HepG2 (cell line): ENCODE results near the gene EIF6. TPM values are rescaled to one million over a fixed set of nuclear protein-coding genes. Genes with fewer than 3 reads are reported as not detected.

ENCODE experiments used
- ATAC-seq: fragments of 200-7000 bp; cut with Tn5 transposase; 3 replicates; pipeline ENCODE4 v1.9.1; 2020; ENCODE audit warnings: mild to moderate bottlenecking, moderate library complexity
- BruUV-seq: library from RNA; stranded (reverse); fragments of 400-500 nt; replicated peaks from 2 replicates; lab custom pipeline; 2021; lab: Mats Ljungman, UMichigan
- CTCF ChIA-PET: fragments of 300-600 bp; formaldehyde crosslinking; extraction: SDS; loops from one replicate; lab custom pipeline; 2021; ENCODE audit warnings: low total read pairs, inconsistent platforms, low intra/inter-chr PET ratio; lab: Yijun Ruan, JAX
- POLR2A ChIA-PET: fragments of 350-600 bp; sonication (Branson Sonifier 250); formaldehyde crosslinking; loops from one replicate; lab custom pipeline; 2020; ENCODE audit warnings: antibody characterized with exemption, inconsistent platforms; lab: Yijun Ruan, JAX
- DNase-seq: peaks from one replicate; pipeline ENCODE4 v3.0.0-alpha.2; 2015; ENCODE audit warnings: low spot score
- FAIRE-seq: peaks from 3 replicates; lab custom pipeline; 2011; peaks lifted over from hg19 to GRCh38; lab: Jason Lieb, UNC
- H2AFZ ChIP-seq: one replicate; pipeline ENCODE4 v1.6.1; 2011; ENCODE audit warnings: low read length, inconsistent platforms
- H3K27ac ChIP-seq: fragments of 300-600 bp; 3 replicates; pipeline ENCODE4 v1.8.0; 2011; ENCODE audit warnings: mixed run types, mild to moderate bottlenecking, mixed read lengths, low read length, inconsistent platforms; ENCODE audit not compliant: insufficient read depth; ENCODE audit errors: extremely low read length
- H3K27me3 ChIP-seq, 2 experiments: fragments of 200-600 bp in 1 of 2; 2 replicates in 1 of 2; 3 replicates in 1 of 2; pipeline versions ENCODE4 v1.6.0 to v1.8.0; 2011; ENCODE audit warnings: low read length in 2 of 2, mild to moderate bottlenecking in 2 of 2, moderate library complexity in 2 of 2, inconsistent platforms in 1 of 2; ENCODE audit not compliant: insufficient read depth in 2 of 2, control insufficient read depth in 1 of 2
- H3K36me3 ChIP-seq, 2 experiments: fragments of 200-600 bp in 1 of 2; replicated peaks in 1 of 2; 2 replicates in 1 of 2; 3 replicates in 1 of 2; pipeline versions ENCODE4 v1.5.1 to v1.8.0; 2011; ENCODE audit warnings: low read length in 2 of 2, inconsistent platforms in 1 of 2; ENCODE audit not compliant: insufficient read depth in 2 of 2, control insufficient read depth in 1 of 2
- H3K4me1 ChIP-seq: 2 replicates; pipeline ENCODE4 v1.5.1; 2012; ENCODE audit warnings: low read length, inconsistent platforms; ENCODE audit not compliant: insufficient read depth
- H3K4me2 ChIP-seq: 2 replicates; pipeline ENCODE4 v1.6.0; 2011; ENCODE audit warnings: low read depth, low read length, inconsistent platforms
- H3K4me3 ChIP-seq, 3 experiments: fragments of 200-600 bp in 1 of 3; sonication (generic), shearing (Covaris generic) in 1 of 3; replicated peaks in 1 of 3; 2 replicates each; pipeline ENCODE4 v1.5.1; 2011 to 2016; ENCODE audit warnings: low read length in 3 of 3, inconsistent platforms in 2 of 3, low read depth in 2 of 3, mild to moderate bottlenecking in 2 of 3, control low read depth in 1 of 3, mixed read lengths in 1 of 3; ENCODE audit not compliant: insufficient read depth in 1 of 3
- H3K79me2 ChIP-seq: one replicate; pipeline ENCODE4 v1.6.1; 2011; ENCODE audit warnings: low read length, inconsistent platforms; ENCODE audit not compliant: insufficient read depth
- H3K9ac ChIP-seq: 2 replicates; pipeline ENCODE4 v1.6.0; 2011; ENCODE audit warnings: mild to moderate bottlenecking, low read depth, low read length, inconsistent platforms; ENCODE audit not compliant: insufficient read depth
- H3K9me3 ChIP-seq: 2 replicates; pipeline ENCODE4 v1.5.1; 2012; ENCODE audit warnings: mild to moderate bottlenecking, low read length
- H4K20me1 ChIP-seq: 2 replicates; pipeline ENCODE4 v1.6.0; 2011; ENCODE audit warnings: inconsistent platforms, mild to moderate bottlenecking, low read length, moderate library complexity; ENCODE audit not compliant: insufficient read depth
- AGO1 ChIP-seq: fragments of 200-400 bp; formaldehyde crosslinking; IDR thresholded peaks from 2 replicates; pipeline ENCODE4 v1.6.1; 2017; ENCODE audit warnings: mild to moderate bottlenecking, low read depth, low read length, moderate library complexity; ENCODE audit not compliant: poor library complexity, severe bottlenecking
- AGO2 ChIP-seq: fragments of 200-400 bp; formaldehyde crosslinking; optimal IDR thresholded peaks from 2 replicates; pipeline ENCODE3; 2017; ENCODE audit warnings: mild to moderate bottlenecking, low read depth, low read length, moderate library complexity
- ELF1 ChIP-seq: sonication (generic); formaldehyde crosslinking; IDR thresholded peaks from 2 replicates; pipeline ENCODE4 v1.4.0; 2020; ENCODE audit warnings: missing genetic modification reagents
- HINFP ChIP-seq: sonication (generic); formaldehyde crosslinking; IDR thresholded peaks from 2 replicates; pipeline ENCODE4 v1.4.0; 2020; ENCODE audit warnings: low read depth, mild to moderate bottlenecking, missing genetic modification reagents
- HNF1B ChIP-seq: sonication (generic); formaldehyde crosslinking; IDR thresholded peaks from 2 replicates; pipeline ENCODE4 v1.5.1; 2020; ENCODE audit warnings: mild to moderate bottlenecking, moderate library complexity, missing genetic modification reagents
- POLR2A ChIP-seq, 2 experiments: IDR thresholded peaks; 2 replicates each; pipeline ENCODE4 v1.6.1; 2011; ENCODE audit warnings: low read depth in 2 of 2, low read length in 2 of 2, mild to moderate bottlenecking in 1 of 2, moderate library complexity in 1 of 2; ENCODE audit not compliant: insufficient read depth in 1 of 2
- RBFOX2 ChIP-seq: fragments of 200-400 bp; formaldehyde crosslinking; IDR thresholded peaks from 2 replicates; pipeline ENCODE4 v1.6.1; 2017; ENCODE audit warnings: low read depth, mild to moderate bottlenecking, low read length
- RFXANK ChIP-seq: IDR thresholded peaks from 2 replicates; pipeline ENCODE4 v1.6.1; 2016
- TAF15 ChIP-seq: fragments of 200-400 bp; formaldehyde crosslinking; IDR thresholded peaks from one replicate; pipeline ENCODE4 v1.6.1; 2018; ENCODE audit warnings: mild to moderate bottlenecking, low read depth, low read length; ENCODE audit not compliant: poor library complexity, severe bottlenecking
- ZNF282 ChIP-seq: fragments of 450-650 bp; IDR thresholded peaks from 2 replicates; pipeline ENCODE4 v1.6.1; 2018; ENCODE audit not compliant: partially characterized antibody
- WGBS: methylation state at CpG from one replicate; pipeline ENCODE4 v1.1.6; 2017; ENCODE audit warnings: low lambda C conversion rate; 5-methylcytosine and 5-hydroxymethylcytosine counted together
- in situ Hi-C: cut with HindIII; loops from 2 replicates; pipeline ENCODE4 v1.10.0; 2017; ENCODE audit warnings: low pct_unique_long_range_greater_than_20kb; ENCODE audit not compliant: extremely low pct_ligation_motif_present
- intact Hi-C: fragments of 100-400 bp; cut with micrococcal nuclease; formaldehyde crosslinking; loops from one replicate; pipeline ENCODE4 v1.10.0; 2022; ENCODE audit not compliant: unreplicated experiment
- polyA plus RNA-seq, 8 experiments: library from polyadenylated mRNA; depleted of rRNA in 3 of 8; stranded (reverse) in 7 of 8; unstranded in 1 of 8; fragments of >200 nt; fragmentation: Illumina TruSeq in 4 of 8; extraction: Trizol in 4 of 8; gene quantifications; 2 replicates each; pipeline versions ENCODE4 v1.2.1 to v1.2.3, GENCODE V29; 2011 to 2016; ENCODE audit warnings: low read depth in 4 of 8, missing spikeins in 1 of 8, mixed read lengths in 1 of 8; ENCODE audit not compliant: insufficient read depth in 1 of 8
- total RNA-seq, 5 experiments: library from RNA; depleted of rRNA; stranded (reverse); fragments of >200 nt; fragmentation: Illumina TruSeq; extraction: Trizol; gene quantifications; 2 replicates each; pipeline ENCODE4 v1.2.3, GENCODE V29; 2016; ENCODE audit warnings: low read depth in 1 of 5
- TF ChIP-seq, protein P1 (sequence below), 2 experiments: sonication (generic) in 1 of 2; formaldehyde crosslinking in 1 of 2; IDR thresholded peaks; 2 replicates each; pipeline versions ENCODE4 v1.5.1 to v1.6.1; 2011 to 2020; ENCODE audit warnings: borderline replicate concordance in 1 of 2, low read depth in 1 of 2, low read length in 1 of 2, mild to moderate bottlenecking in 1 of 2, missing genetic modification reagents in 1 of 2, moderate library complexity in 1 of 2

The EIF6 gene
- total and polyA plus RNA-seq, 2 of the 13 experiments (the other 11 are each of a cell fraction or from before 2014, with no cell fraction given) = 462 to 466 TPM

GRCh38 chr20:35279040-35279439 lies 5.5 kb downstream of the EIF6 start:
- FAIRE-seq (no peak), DNase-seq (no peak), ATAC-seq (no peak)
- POLR2A ChIA-PET = interaction anchor here (0.8 to 2.1 kb wide), 6 partner anchors 10 to 189 kb away, joined by 3 to 10 read pairs (median 4); no protein-coding TSS in a partner anchor
- 91% methylated on average over 5 of the region's 5 CpGs for WGBS
- no peak overlapping the region for H3K4me3 ChIP-seq
- no peaks in the 10 kb centered on the region for H3K9me3 ChIP-seq
- no peak overlapping the region for H3K9ac ChIP-seq
- no peak overlapping the region for H3K27ac ChIP-seq
- intact Hi-C loops = no loop called here
- no TSS peak for BruUV-seq
- peaks cover 35% of the 10 kb centered on the region for H3K79me2 ChIP-seq
- no peak overlapping the region for H3K4me2 ChIP-seq
- peaks cover 30 to 54% of the 10 kb centered on the region in 2 experiments for H3K36me3 ChIP-seq
- peak; percentile 58 for TF ChIP-seq AGO2
- TF ChIP-seq ELF1 (CRISPR knock-in tag) = no peak
- 0 out of 4 replicates have a peak, but pooled peaks of 1 of the 2 experiments have one; percentile 33 for TF ChIP-seq POLR2A (IDR thresholded peaks at IDR 0.05; ENCODE audit: insufficient read depth in 1 of 2, low read depth in 2 of 2, low read length in 2 of 2)
- TF ChIP-seq HINFP = no peak
- peak; percentile 46 for TF ChIP-seq RBFOX2
- in situ Hi-C loops = no loop called here
- peaks cover 42% of the 10 kb centered on the region for H3K4me1 ChIP-seq
- CTCF ChIA-PET = no interaction called here
- peaks cover 33% of the 10 kb centered on the region for H4K20me1 ChIP-seq
- no peak overlapping the region for H2AFZ ChIP-seq
- H3K27me3 ChIP-seq = no peaks in the 10 kb centered on the region; a peak in 1 of 5 replicates

GRCh38 chr20:35277531-35278395 lies 6.8 kb downstream of the EIF6 start, which contains the start of gene MMP24OS:
TSS of gene MMP24OS (minus strand) at chr20:35278122. CDS start at chr20:35277929, 193 bp downstream.
- Histone ChIP-seq H3K79me2 (peaks cover 22% of the 10 kb centered on the region), H2AFZ (no peak within 1 kb of the TSS), H3K27me3 (no peaks in the 10 kb centered on the region), H3K4me1 (peaks cover 34% of the 10 kb centered on the region), H3K4me2 (no peak within 1 kb of the TSS), H4K20me1 (peaks cover 30% of the 10 kb centered on the region), H3K27ac (no peak within 1 kb of the TSS), H3K9me3 (no peaks in the 10 kb centered on the region), H3K36me3 (peaks cover 30 to 54% of the 10 kb centered on the region in 2 experiments), H3K9ac (no peak within 1 kb of the TSS), H3K4me3 (no peak within 1 kb of the TSS)
- in situ Hi-C loops (no loop called here), intact Hi-C loops (no loop called here)
- no peak for DNase-seq
- POLR2A ChIA-PET = interaction anchor here (0.7 to 3.9 kb wide), 2 partner anchors 9 kb away, joined by 3 to 14 read pairs; no protein-coding TSS in a partner anchor
- WGBS = 96% methylated on average over 75 of the region's 76 CpGs
- BruUV-seq = no TSS peak
- no peak for ATAC-seq
- FAIRE-seq = no peak
- CTCF ChIA-PET = no interaction called here
- TF ChIP-seq AGO1 = peak; percentile 85
- TF ChIP-seq, protein P1, sequence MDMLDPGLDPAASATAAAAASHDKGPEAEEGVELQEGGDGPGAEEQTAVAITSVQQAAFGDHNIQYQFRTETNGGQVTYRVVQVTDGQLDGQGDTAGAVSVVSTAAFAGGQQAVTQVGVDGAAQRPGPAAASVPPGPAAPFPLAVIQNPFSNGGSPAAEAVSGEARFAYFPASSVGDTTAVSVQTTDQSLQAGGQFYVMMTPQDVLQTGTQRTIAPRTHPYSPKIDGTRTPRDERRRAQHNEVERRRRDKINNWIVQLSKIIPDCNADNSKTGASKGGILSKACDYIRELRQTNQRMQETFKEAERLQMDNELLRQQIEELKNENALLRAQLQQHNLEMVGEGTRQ (IDR thresholded peaks at IDR 0.05; ENCODE audit: low read depth, low read length) = no peak
- TF ChIP-seq, protein P1 (CRISPR knock-in tag; IDR thresholded peaks at IDR 0.05; ENCODE audit: borderline replicate concordance) = no peak
- TF ChIP-seq HNF1B (CRISPR knock-in tag) = no peak
- no peak for TF ChIP-seq ZNF282
- TF ChIP-seq TAF15 = no peak
- no peak for TF ChIP-seq RFXANK (CRISPR knock-in tag)
